ENCODE results near the gene WDR88.

DNA sequence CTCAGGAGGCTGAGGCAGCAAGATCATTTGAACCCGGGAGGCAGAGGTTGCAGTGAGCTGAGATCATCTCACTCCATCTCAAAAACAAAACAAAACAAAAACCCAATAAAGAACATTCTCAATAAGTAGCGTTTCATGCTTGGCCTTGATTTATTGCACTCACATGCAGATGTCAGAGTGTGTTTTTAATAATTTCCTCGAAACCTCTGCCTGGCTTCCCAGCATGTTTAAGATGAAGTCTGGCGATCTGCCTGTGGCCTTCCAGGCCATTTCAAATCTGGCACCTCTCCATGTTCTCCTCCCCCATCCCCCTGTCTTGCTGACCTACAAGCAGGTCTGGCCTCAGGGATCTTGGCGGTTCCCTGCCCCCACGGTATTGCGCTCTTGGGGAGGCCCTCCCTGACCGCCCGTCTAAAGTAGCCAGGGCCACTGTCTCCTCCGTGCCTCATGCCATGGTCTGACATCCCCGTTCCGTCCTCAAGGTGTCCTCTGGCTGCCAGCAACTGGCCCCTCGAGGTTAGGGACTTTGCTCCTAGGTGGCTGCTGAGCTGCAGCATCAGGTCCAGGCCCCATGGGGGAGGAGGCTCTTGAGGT lies 1.6 kb downstream of the WDR88 start:
- TF ChIP-seq, protein P1, sequence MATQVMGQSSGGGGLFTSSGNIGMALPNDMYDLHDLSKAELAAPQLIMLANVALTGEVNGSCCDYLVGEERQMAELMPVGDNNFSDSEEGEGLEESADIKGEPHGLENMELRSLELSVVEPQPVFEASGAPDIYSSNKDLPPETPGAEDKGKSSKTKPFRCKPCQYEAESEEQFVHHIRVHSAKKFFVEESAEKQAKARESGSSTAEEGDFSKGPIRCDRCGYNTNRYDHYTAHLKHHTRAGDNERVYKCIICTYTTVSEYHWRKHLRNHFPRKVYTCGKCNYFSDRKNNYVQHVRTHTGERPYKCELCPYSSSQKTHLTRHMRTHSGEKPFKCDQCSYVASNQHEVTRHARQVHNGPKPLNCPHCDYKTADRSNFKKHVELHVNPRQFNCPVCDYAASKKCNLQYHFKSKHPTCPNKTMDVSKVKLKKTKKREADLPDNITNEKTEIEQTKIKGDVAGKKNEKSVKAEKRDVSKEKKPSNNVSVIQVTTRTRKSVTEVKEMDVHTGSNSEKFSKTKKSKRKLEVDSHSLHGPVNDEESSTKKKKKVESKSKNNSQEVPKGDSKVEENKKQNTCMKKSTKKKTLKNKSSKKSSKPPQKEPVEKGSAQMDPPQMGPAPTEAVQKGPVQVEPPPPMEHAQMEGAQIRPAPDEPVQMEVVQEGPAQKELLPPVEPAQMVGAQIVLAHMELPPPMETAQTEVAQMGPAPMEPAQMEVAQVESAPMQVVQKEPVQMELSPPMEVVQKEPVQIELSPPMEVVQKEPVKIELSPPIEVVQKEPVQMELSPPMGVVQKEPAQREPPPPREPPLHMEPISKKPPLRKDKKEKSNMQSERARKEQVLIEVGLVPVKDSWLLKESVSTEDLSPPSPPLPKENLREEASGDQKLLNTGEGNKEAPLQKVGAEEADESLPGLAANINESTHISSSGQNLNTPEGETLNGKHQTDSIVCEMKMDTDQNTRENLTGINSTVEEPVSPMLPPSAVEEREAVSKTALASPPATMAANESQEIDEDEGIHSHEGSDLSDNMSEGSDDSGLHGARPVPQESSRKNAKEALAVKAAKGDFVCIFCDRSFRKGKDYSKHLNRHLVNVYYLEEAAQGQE (IDR thresholded peaks at IDR 0.05; ENCODE audit: insufficient read depth in 1 of 2, low read depth in 2 of 2, low read length in 2 of 2) = no peak
- no peak for TF ChIP-seq POLR2AphosphoS5 (IDR thresholded peaks at IDR 0.05; ENCODE audit: low read depth, low read length)
